GM23338 (cell line): ENCODE measurements around the gene NTMT1. TPM values are rescaled to one million over a fixed set of nuclear protein-coding genes. Genes with fewer than 3 reads are reported as not detected.

Source experiments
- ATAC-seq: fragments of 200-7000 bp; cut with Tn5 transposase; 3 replicates; pipeline ENCODE4 v1.9.1; 2020
- DNase-seq: peaks from one replicate; pipeline ENCODE4 v3.0.0-alpha.2; 2015; ENCODE audit warnings: low spot score
- H2AFZ ChIP-seq: fragments of 200-600 bp; sonication (generic); 2 replicates; pipeline ENCODE4 v1.8.0; 2016; ENCODE audit warnings: antibody characterized with exemption, mild to moderate bottlenecking, moderate library complexity
- H3F3A ChIP-seq: fragments of 200-600 bp; sonication (generic); replicated peaks from 2 replicates; pipeline ENCODE4 v1.8.0; 2017; ENCODE audit warnings: antibody characterized with exemption, mixed run types, low read depth
- H3K27ac ChIP-seq: fragments of 200-600 bp; sonication (generic); 2 replicates; pipeline ENCODE4 v1.6.1; 2016; ENCODE audit warnings: low read depth
- H3K27me3 ChIP-seq: fragments of 200-600 bp; sonication (generic); 2 replicates; pipeline ENCODE4 v1.8.0; 2016; ENCODE audit warnings: mild to moderate bottlenecking, mixed run types, moderate library complexity; ENCODE audit not compliant: insufficient read depth
- H3K36me3 ChIP-seq: fragments of 200-600 bp; sonication (generic); 2 replicates; pipeline ENCODE4 v1.8.0; 2016; ENCODE audit warnings: mild to moderate bottlenecking; ENCODE audit not compliant: insufficient read depth
- H3K4me1 ChIP-seq: fragments of 200-600 bp; sonication (generic); 2 replicates; pipeline ENCODE4 v1.8.0; 2016; ENCODE audit warnings: mild to moderate bottlenecking, moderate library complexity; ENCODE audit not compliant: insufficient read depth
- H3K4me2 ChIP-seq: fragments of 200-600 bp; sonication (generic); 2 replicates; pipeline ENCODE4 v1.7.1; 2017; ENCODE audit warnings: mixed run types
- H3K4me3 ChIP-seq: fragments of 200-600 bp; sonication (generic); 2 replicates; pipeline ENCODE4 v1.6.1; 2016; ENCODE audit warnings: mixed run types
- H3K79me2 ChIP-seq: fragments of 200-600 bp; sonication (generic); replicated peaks from 2 replicates; pipeline ENCODE4 v1.8.0; 2017; ENCODE audit warnings: mild to moderate bottlenecking; ENCODE audit not compliant: insufficient read depth
- H3K9me2 ChIP-seq: fragments of 200-600 bp; sonication (generic); 2 replicates; pipeline ENCODE4 v1.8.0; 2017; ENCODE audit not compliant: insufficient read depth
- H4K20me1 ChIP-seq: fragments of 200-600 bp; sonication (generic); replicated peaks from 2 replicates; pipeline ENCODE4 v1.8.0; 2017; ENCODE audit warnings: mild to moderate bottlenecking; ENCODE audit not compliant: insufficient read depth
- H3K27ac Mint-ChIP-seq: 2 replicates; pipeline ENCODE4 v1.8.0; 2020; ENCODE audit warnings: inconsistent platforms, mild to moderate bottlenecking, moderate library complexity, mixed read lengths
- H3K27me3 Mint-ChIP-seq: 3 replicates; pipeline ENCODE4 v1.8.0; 2022; ENCODE audit warnings: low read depth, mild to moderate bottlenecking, moderate library complexity, mixed read lengths, inconsistent platforms; ENCODE audit not compliant: insufficient read depth, poor library complexity
- H3K36me3 Mint-ChIP-seq: 3 replicates; pipeline ENCODE4 v1.8.0; 2021; ENCODE audit warnings: low read depth, mild to moderate bottlenecking, inconsistent platforms, moderate library complexity, mixed read lengths
- H3K4me1 Mint-ChIP-seq: 3 replicates; pipeline ENCODE4 v1.8.0; 2020; ENCODE audit warnings: mild to moderate bottlenecking, inconsistent platforms, mixed read lengths
- H3K4me3 Mint-ChIP-seq: 3 replicates; pipeline ENCODE4 v1.8.0; 2021; ENCODE audit warnings: moderate library complexity, mild to moderate bottlenecking, inconsistent platforms, mixed read lengths
- H3K9me3 Mint-ChIP-seq: 3 replicates; pipeline ENCODE4 v1.8.0; 2020; ENCODE audit warnings: moderate library complexity, mild to moderate bottlenecking, inconsistent platforms, mixed read lengths
- CREB1 ChIP-seq: fragments of 250-450 bp; sonication (Bioruptor Pico); IDR thresholded peaks from 2 replicates; pipeline ENCODE4 v1.5.0; 2020; ENCODE audit warnings: low read depth, mild to moderate bottlenecking, moderate library complexity
- CTCF ChIP-seq, 2 experiments: fragments of 200-600 bp in 1 of 2; sonication (generic) in 1 of 2; conservative IDR thresholded peaks; 2 replicates each; pipeline versions ENCODE4 v1.5.1 to v1.6.1; 2016 to 2017; ENCODE audit warnings: antibody characterized with exemption in 2 of 2, low read depth in 2 of 2, mild to moderate bottlenecking in 2 of 2, moderate library complexity in 1 of 2
- ETS1 ChIP-seq: IDR thresholded peaks from 2 replicates; pipeline ENCODE4 v1.6.1; 2016; ENCODE audit warnings: antibody characterized with exemption
- EZH2 ChIP-seq: fragments of 200-600 bp; sonication (generic); IDR thresholded peaks from one replicate; pipeline ENCODE4 v1.8.0; 2017; ENCODE audit warnings: antibody characterized with exemption, mild to moderate bottlenecking, low read depth; ENCODE audit not compliant: unreplicated experiment
- EZH2phosphoT487 ChIP-seq: fragments of 200-600 bp; sonication (generic); IDR thresholded peaks from one replicate; pipeline ENCODE4 v1.8.1; 2018; ENCODE audit warnings: antibody characterized with exemption; ENCODE audit not compliant: unreplicated experiment
- JUNB ChIP-seq: IDR thresholded peaks from one replicate; pipeline ENCODE4 v1.6.1; 2016; ENCODE audit warnings: antibody characterized with exemption; ENCODE audit not compliant: unreplicated experiment
- NANOG ChIP-seq: IDR thresholded peaks from 2 replicates; pipeline ENCODE4 v1.6.1; 2016; ENCODE audit warnings: antibody characterized with exemption, borderline replicate concordance
- POLR2AphosphoS5 ChIP-seq: IDR thresholded peaks from 2 replicates; pipeline ENCODE4 v1.6.1; 2016; ENCODE audit warnings: antibody characterized with exemption, low read depth
- REST ChIP-seq: IDR thresholded peaks from one replicate; pipeline ENCODE4 v1.6.1; 2018; ENCODE audit warnings: antibody characterized with exemption; ENCODE audit not compliant: unreplicated experiment
- STAT1 ChIP-seq: IDR thresholded peaks from one replicate; pipeline ENCODE4 v1.6.1; 2016; ENCODE audit warnings: antibody characterized with exemption; ENCODE audit not compliant: unreplicated experiment
- ZNF114 ChIP-seq: fragments of 250-450 bp; sonication (Bioruptor Pico); IDR thresholded peaks from 2 replicates; pipeline ENCODE4 v1.5.0; 2020; ENCODE audit warnings: mild to moderate bottlenecking, moderate library complexity
- ZNF331 ChIP-seq: fragments of 250-450 bp; sonication (Bioruptor Pico); IDR thresholded peaks from 2 replicates; pipeline ENCODE4 v1.5.0; 2020; ENCODE audit warnings: low read depth, mild to moderate bottlenecking, moderate library complexity
- ZNF462 ChIP-seq: fragments of 250-450 bp; sonication (Bioruptor Pico); IDR thresholded peaks from 2 replicates; pipeline ENCODE4 v1.5.0; 2020; ENCODE audit warnings: mild to moderate bottlenecking, moderate library complexity
- polyA plus RNA-seq: library from polyadenylated mRNA; unstranded; fragments of >200 nt; fragmentation: Nextera tagmentation; extraction: Ambion mirVana; gene quantifications from 2 replicates; pipeline ENCODE4 v1.2.1, GENCODE V29; 2016
- total RNA-seq: library from RNA; depleted of rRNA; stranded (reverse); fragments of >200 nt; shearing (Covaris generic); gene quantifications from 2 replicates; pipeline ENCODE4 v1.2.3, GENCODE V29; 2014

The NTMT1 gene
- total and polyA plus RNA-seq, 2 experiments from 2014 or later = 59.4 to 108 TPM

GRCh38 chr9:129681924-129682323 lies 56.0 kb downstream of the NTMT1 start:
- no peak for TF ChIP-seq ETS1
- no peak for TF ChIP-seq JUNB
- TF ChIP-seq ZNF331 (CRISPR knock-in tag) = no peak
- TF ChIP-seq EZH2 = no peak
- TF ChIP-seq CREB1 (CRISPR knock-in tag) = no peak
- no peak for TF ChIP-seq POLR2AphosphoS5
- no peak for TF ChIP-seq REST
- TF ChIP-seq STAT1 = no peak
- no peak for TF ChIP-seq CTCF (conservative IDR thresholded peaks at IDR 0.05; ENCODE audit: low read depth in 2 of 2)
- no peak for TF ChIP-seq EZH2phosphoT487
- TF ChIP-seq ZNF114 (CRISPR knock-in tag) = no peak
- no peak for TF ChIP-seq ZNF462 (CRISPR knock-in tag)
- TF ChIP-seq NANOG = no peak
- H3K27ac Mint-ChIP-seq = no peak overlapping the region
- no peak for ATAC-seq
- no peaks in the 10 kb centered on the region for H3K36me3 ChIP-seq
- H3K27me3 ChIP-seq = no peaks in the 10 kb centered on the region
- H3K4me3 ChIP-seq = no peak overlapping the region
- H3K4me2 ChIP-seq = no peak overlapping the region
- H2AFZ ChIP-seq = no peak overlapping the region
- H3K4me1 ChIP-seq = no peaks in the 10 kb centered on the region
- H3K27me3 Mint-ChIP-seq = peaks cover 9% of the 10 kb centered on the region
- H3K4me1 Mint-ChIP-seq = peaks cover 12% of the 10 kb centered on the region
- no peak overlapping the region for H3K27ac ChIP-seq
- no peaks in the 10 kb centered on the region; the same call in 2 of the 3 replicates for H3K9me3 Mint-ChIP-seq
- DNase-seq = no peak
- no peaks in the 10 kb centered on the region for H3K9me2 ChIP-seq
- H3K36me3 Mint-ChIP-seq = no peaks in the 10 kb centered on the region
- no peaks in the 10 kb centered on the region for H4K20me1 ChIP-seq
- no peak overlapping the region for H3K4me3 Mint-ChIP-seq
- H3K79me2 ChIP-seq = no peaks in the 10 kb centered on the region
- no peaks in the 10 kb centered on the region for H3F3A ChIP-seq
